GDM1 (cell line): ENCODE measurements around the gene C5.
"Not testable (repeated sequence)": the region's sequence is repeated elsewhere in the genome, so short reads cannot be mapped to it uniquely, and the experiment has no call there.

ENCODE experiments used
- DNase-seq: peaks from one replicate; lab custom pipeline; 2025; lab: John Stamatoyannopoulos, UW

C5 gene

DNA sequence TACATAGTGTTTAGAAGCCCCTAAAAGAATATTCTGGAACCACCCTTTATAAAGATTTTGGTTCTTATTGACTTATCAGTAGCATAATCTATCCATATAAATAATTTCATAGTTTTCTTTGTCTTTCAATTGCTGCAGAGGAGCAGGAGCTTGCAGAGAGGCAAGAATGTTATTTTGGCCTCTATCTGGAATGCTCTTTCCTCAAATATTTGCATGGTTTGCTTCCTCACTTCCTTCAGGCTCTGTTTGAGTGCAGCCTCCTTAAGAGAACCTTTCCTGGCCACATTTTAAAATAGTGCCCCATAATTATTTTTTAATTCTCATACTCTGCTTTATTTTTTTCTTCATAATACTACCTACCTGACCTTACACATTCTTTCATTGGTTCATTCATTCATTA lies 1.5 kb downstream of the C5 start:
- no peak for DNase-seq

DNA sequence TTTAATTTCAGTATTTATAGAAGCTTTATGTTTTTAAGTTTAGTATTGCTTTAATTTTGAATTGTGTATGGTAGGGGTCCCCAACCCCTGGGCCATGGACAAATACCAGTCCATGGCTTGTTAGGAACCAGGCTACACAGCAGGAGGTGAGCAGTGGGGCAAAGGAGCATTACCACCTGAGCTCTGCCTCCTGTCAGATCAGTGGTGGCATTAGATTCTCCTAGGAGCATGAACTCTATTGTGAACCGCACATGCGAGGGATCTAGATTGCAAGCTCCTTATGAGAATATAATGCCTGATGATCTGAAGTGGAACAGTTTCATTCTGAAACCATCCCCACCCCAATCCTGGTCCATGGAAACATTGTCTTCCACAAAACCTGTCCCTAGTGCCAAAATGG lies 1.9 kb downstream of the C5 start:
- no peak for DNase-seq

DNA sequence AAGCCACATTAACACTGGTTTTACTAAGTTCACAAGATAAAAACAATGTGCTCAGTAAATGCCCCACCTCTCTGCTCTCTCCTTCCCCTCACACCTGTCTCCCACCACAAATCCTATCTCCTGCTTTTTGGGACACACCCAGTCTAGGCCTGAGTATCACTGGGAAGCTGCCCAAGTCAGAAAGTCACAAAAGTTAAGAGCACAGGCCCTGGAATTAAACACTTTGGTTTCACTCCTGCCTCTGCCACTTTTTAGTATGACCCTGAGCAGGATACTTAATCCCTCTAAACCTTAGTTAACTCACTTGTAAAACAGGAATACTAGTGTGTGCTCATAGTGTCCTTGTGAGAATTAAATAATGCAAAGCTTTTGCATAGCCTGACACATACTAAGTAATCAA lies 11.3 kb downstream of the C5 start:
- no peak for DNase-seq

DNA sequence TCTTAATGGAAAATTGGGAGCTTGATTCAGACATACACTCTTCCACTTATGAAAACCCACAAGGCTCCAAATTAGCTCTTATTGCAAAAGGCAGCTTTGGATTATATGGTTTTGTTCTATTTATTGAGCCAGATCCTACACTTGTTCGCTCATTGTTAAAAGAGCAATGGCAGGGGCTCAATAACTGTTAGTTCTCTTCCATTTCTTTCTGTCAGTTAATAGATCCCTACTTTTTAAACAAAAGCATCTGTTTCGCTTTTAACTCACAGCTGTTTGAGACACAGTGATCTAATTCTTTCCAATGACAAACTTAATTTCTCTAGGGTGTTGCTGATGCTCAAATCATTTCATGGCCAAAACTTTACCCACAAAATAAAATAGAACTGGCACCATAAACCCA lies 11.7 kb downstream of the C5 start:
- no peak for DNase-seq

DNA sequence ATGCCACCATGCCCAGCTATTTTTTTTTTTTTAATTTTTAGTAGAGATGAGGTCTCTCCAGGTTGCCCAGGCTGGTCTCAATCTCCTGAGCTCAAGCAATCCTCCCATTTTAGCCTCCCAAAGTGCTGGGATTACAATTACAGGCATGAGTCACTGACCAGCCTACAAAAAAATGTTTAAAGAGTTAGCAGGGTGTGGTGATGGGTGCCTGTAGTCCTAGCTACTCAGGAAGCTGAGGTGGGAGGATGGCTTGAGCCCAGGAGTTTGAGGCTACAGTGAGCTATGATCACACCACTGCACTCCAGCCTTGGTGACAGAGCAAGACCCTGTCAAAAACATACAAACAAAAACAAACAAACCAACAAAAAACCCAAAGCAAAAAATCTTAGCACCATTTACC lies 14.4 kb downstream of the C5 start:
- DNase-seq = not testable (repeated sequence)

DNA sequence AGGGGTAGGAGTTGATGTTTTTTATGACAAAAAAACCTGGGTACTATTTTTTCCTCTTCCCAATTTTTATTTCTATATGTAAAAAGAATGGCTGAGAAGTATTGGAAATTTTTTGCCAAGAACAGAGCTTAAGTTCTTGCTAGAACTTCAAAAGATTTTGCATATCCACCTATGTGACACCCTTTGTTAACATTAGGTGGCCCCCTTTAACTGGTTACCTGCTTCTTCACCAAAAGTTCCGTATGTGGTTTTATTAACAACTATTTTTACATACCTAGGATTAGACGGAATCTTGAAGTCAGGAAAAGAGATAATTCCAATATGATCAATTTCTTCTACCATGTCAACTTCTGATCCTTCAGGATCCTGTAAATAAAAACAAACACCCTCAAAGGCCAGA lies 15.5 kb downstream of the C5 start:
- no peak for DNase-seq

DNA sequence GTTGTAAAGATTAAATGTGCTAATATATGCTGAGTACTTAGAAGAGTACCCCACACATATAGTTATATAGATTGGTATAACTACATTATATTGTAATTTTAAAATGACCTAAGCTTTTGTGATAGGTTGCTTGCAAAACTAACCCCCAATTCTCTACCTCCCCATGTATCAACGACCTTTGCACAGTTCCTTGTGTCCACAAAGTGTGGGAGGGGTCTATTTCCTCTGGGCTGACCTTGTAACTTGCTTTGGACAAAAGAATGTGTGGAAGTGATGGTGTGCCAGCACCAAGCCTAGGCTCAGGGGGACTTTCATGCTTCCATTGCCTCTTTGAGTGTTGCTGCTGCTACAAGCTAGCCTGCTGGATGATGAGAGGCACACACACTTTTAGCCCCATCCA lies 20.6 kb downstream of the C5 start:
- DNase-seq = no peak

DNA sequence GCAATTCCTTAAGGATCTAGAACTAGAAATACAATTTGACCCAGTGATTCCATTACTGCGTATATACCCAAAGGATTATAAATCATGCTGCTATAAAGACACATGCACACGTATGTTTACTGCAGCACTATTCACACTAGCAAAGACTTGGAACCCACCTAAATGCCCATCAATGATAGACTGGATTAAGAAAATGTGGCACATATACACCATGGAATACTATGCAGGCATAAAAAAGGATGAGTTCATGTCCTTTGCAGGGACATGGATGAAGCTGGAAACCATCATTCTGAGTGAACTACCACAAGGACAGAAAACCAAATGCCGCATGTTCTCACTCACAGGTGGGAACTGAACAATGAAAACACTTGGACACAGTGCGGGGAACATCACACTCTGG lies 21.8 kb downstream of the C5 start:
- DNase-seq = not testable (repeated sequence)

DNA sequence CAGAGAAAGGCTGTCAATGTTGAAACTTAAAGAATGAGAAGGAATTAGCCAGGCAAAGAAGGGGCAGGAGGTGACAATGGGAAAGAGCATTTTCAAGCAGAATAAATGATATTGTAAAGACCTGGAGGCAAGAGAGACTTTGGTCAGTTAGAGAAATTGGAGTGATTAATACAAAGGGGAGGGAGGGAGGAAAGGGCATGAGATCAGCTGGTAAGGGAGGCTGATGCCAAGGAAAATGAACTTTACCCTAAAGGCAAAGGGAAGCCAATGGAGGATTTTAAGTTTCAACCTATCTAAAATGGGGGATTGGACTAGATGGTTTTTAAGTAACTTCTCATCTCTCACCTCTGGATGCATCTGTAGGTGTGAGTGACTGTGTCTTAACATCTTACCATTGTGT lies 23.3 kb downstream of the C5 start:
- DNase-seq = no peak

DNA sequence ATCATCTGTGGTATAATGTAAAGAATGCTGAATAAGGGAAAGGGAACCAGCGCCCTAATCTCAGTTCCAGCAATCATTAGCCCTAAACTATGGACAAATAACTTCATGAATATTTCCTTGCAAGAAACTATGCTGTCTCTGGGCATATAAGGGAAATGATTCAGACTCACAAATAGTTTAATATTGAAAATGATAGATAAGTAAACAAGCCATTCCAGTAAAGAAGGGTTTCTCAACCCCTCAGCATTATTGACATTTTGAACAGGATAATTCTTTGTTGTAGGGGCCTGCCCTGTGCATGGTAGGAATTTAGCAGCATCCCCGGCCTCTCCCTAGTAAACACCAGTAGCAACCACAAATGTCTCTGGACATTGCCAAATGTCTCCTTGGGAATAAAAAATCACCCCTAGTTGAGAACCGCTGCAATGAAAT lies 23.8 kb downstream of the C5 start:
- DNase-seq = no peak

DNA sequence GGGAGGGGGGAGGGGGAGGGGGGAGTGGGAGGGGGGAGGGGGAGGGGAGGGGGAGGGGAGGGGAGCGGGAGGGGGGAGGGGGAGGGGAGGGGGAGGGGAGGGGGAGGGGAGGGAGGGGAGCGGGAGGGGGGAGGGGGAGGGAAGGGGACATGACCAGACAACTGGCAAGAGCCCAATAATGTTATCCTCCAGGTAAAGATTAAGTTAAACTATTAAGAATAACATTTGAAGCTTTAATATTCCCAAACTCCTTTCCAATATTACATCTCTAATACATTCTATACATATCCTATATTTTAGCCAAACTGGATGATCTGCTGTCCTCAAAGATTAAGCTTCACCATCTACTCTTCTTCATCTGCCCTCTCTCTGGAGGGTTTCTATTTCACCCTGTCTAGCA lies 25.8 kb downstream of the C5 start:
- DNase-seq = no peak

DNA sequence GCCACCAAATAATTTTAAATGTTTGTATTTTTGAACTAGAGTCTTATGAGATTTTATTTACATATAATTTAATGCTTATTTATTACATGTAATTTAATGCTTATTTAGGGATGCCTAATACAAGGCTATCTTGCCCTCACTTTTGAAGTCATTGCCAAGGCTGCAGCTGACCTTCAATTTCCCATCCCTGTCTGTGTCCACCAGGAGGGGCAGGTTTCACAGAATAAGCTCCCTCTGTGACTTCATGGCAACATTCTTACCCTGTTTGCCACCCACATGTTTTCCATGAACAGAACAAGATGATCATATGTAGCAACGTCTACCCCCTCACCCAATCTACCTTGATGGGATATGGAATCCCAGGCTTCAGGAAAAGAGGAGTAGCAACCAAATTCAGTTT lies 27.0 kb downstream of the C5 start:
- DNase-seq = no peak

DNA sequence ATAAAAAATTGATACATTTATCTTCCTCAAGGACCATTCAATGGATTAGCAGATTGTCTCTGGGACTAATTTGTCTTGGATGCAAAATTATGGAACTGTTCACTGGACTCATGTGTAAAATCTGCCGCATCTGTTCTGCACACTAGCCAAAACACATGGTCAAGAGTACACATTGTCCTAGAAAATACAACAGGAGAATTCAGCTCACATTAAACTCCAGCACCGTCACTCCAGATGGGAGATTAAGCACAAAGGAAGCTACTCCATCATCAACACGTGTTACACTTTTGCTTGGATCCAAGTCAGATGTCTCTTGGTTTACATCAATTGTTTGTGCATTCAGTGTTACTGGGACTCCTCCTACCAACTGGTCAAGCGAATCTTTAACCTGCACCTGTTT lies 28.8 kb downstream of the C5 start:
- DNase-seq = no peak

DNA sequence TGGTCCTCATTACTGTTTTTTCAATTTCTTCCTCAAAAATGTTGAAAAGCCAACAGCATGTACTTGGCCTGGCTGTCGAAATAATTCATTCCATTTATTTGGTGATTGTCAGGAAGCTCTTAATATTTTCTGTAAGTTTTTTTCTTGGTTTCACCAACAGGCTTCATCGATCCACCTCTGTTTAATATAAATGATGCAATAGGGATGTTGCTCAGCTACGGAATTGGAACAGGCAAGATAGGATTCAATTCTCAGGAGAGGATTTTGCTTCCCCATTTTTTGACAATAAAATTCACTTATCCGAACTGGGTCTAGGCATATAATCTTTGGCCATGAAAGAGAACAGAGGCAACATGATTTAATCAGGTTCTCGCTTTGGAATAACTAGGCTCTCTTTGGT lies 30.8 kb downstream of the C5 start:
- DNase-seq = no peak

DNA sequence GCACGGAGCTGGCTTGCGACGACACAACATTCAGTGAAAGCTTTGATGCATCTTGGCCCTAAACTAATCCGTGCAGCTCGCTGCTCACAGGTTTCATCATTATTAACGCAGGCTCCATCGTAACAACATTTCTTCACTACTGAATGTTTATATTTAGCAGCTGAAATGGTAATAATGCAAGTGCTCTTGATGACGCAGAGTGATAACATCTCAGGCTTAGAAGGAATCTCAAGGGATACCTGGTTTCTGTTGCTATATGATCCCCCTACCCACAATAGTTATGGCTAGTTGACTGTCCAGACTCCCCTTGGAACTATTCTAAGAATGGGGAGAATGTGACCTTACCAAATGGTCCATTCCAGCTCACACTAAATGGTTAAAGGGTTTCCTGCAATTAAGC lies 36.2 kb downstream of the C5 start:
- DNase-seq = no peak

DNA sequence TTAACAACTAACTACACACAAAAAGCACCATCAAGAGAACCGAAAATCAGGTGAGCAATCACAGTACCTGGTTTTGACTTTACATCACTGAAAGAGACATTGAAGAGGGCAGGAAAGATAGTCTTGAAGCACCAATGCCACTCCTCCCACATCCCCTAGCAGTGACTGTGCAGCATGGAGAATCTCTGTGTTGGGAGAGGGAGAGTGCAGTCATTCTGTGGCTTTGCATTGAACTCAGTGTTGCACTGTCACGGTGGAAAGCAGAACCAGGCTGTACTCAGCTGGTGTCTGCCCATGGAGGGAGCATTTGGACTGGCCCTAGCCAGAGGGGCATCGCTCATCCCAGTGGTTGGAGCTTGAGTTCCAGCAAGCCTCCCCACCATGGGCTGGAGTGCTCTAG lies 40.4 kb downstream of the C5 start:
- DNase-seq = peak; percentile 39

DNA sequence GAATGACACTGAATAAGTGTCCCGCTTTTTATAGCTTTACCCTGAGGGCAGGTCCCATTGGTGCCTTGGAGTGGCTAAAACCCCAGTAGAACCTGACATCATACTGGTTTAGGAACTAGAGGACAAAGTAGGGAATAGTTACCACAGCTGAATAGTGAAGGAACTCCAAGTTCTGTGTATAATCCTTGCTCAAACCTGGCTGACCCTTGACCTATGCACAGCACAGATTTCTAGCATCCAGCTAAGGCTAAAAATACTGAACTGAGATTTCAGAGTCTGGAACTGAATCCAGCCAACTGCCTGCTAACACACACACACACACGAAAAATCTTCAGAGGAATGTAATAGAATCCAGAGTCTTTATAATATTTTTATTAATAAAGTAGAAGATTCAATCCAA lies 50.8 kb downstream of the C5 start:
- no peak for DNase-seq

DNA sequence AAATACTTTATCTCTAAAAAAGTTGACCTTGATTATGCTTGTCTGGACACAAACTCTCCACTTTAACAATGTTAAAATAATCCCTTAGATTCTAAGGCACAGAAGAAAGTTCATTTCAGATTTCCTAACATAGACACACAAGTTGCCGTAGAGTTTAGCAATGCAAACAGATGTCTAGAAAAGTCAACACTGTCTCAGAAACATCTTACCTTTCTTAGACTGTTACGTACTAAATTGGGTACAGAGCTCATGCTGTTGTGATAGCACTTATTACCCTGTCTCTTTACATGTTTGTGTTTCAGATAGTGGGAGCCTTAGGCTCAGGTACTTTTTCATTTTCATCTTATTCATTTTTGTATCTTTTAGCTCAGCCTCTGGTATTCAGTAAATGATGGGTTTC lies 52.0 kb downstream of the C5 start:
- no peak for DNase-seq

DNA sequence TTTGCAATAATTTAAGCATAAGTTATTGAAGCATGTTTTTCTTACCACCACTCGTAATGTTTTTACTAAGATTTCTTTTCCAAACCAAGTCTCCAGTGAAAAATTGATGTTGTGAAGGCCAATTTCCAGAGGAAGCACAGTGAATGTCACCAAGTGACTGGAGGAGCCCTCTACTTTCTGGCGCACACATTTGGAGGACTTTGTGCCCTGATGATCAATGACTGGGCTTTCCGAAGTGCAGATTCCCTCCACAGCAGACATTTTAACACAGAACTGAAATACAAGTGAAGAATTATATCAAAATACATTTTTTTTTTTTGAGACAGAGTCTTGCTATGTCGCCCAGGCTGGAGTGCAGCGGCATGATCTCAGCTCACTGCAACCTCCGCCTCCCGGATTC lies 52.6 kb downstream of the C5 start:
- no peak for DNase-seq

DNA sequence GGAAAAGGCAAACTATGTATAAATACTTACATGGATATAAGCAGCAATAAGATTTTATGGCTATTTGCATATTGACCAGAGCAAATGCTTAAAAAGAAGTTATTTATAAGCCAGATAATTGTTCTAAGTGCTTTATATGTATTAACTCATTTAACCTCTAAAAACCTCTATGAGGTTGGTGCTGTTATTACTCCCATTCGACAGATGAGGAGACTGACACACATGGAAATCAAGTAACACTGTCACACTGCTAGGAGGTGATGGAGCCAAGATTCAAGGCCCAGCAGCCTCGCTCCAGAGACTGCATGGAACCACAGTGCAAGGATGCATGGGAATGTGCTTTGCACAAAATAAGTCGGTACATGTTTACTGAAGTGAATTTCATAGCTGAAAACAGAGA lies 53.7 kb downstream of the C5 start:
- no peak for DNase-seq

DNA sequence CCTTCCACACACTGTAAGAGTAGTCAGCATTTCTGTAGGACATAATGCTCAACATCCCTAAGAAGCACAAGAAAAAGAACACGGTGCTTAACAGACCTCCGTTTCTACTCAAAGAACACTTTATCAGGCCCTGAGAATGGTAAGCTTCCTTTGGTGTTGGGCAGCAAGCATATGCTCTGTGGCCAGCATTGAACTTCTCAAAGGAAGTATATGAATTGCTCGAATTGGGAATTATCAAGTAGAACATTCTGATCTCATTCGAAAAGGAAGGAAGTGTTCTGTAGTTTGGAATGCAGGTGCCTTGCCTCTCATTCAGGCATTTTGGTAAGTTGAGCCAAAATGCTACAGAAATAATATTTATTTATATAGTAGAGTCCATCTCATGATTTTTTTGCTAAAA lies 61.0 kb downstream of the C5 start:
- DNase-seq = no peak

DNA sequence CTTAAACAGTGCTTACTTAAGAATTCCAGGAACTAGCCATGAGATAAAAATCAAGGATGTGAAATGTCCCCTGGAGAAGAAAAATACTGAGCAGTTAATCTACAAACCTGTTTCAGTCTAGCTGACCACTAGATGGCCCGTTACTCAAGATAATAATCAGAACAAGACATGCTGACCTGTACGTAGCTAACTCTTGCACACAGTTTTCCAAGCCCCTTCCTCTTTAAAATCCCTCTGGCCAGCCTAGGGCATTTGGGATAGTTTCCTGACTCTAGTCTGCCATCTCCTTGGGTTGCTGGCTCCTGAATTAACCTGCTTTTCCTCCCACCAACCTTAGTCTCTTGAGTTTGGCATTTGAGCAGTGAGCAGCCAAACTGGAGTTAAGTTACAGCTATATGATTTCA lies 64.3 kb downstream of the C5 start:
- peak; percentile 18 for DNase-seq

DNA sequence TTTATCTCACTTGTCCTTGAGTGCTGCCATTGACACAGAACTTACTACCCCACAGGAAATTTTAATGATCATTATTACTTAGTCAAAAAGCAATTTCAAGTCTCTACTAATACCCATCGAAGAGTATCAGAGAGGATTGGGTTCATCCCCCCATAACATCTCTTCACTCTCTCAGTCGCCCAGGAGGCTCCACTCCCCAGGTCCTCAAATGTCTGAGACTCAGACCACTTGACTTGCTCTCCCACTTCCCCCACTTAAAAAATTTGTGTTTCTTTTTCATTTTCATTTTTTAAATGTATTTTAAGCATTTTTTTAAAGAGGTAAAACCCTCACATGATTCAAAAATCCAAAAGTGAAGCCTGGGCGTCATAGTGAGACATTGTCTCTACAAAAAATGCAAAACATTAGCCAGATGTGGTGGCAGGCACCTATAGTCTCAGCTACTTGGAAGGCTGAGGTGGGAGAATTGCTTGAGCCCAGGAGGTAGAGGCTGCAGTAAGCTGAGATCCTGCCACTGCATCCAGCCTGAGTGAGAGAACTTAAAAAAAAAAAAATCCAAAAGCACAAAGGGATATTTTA lies 66.7 kb downstream of the C5 start:
- DNase-seq = no peak

DNA sequence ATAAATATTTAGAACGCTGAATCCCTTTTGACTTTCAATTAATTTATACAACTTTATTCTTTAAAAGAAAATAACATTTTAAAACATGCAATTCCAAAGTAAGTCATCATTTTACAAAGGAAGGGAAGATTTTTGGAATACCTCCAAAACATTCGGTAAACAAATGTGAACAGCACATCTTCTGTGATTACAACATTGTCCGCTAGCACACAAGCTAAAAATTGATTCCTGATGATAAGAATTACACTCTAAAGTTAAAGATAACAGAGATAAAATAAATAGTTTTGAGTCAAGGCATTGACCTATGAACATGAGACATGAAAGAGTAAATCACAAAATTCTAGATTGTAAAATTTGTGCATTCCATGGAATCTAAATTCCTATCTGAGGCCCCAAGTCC lies 67.2 kb downstream of the C5 start:
- no peak for DNase-seq

DNA sequence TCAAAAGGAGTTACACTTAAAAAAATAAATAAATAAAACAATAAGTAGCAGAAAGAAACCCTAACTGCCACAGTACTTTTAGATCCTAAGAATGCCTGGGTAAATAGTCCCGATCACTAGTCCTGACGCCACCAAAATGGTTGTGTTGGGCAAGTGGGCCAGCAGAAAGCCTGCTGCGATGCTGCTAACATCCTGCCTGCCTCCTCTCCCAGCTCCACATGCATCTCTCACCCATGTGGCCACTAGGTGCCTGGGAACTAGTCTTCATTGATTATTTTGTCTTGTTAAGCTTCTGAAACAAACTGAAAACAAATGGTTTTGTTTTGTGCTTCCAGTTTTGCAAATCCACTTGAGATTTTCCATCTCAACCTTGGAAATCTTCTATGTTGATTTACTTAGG lies 69.1 kb downstream of the C5 start:
- no peak for DNase-seq
